GM23338 (cell line): Measurements from ENCODE around the gene CSTF1. TPM values are rescaled to one million over a fixed set of nuclear protein-coding genes. Genes with fewer than 3 reads are reported as not detected.
A peak's percentile ranks its signal among the peaks of the same experiment; 100 is the strongest.

ENCODE experiments used
- ATAC-seq: fragments of 200-7000 bp; cut with Tn5 transposase; 3 replicates; pipeline ENCODE4 v1.9.1; 2020
- DNase-seq: peaks from one replicate; pipeline ENCODE4 v3.0.0-alpha.2; 2015; ENCODE audit warnings: low spot score
- H2AFZ ChIP-seq: fragments of 200-600 bp; sonication (generic); 2 replicates; pipeline ENCODE4 v1.8.0; 2016; ENCODE audit warnings: antibody characterized with exemption, mild to moderate bottlenecking, moderate library complexity
- H3F3A ChIP-seq: fragments of 200-600 bp; sonication (generic); replicated peaks from 2 replicates; pipeline ENCODE4 v1.8.0; 2017; ENCODE audit warnings: antibody characterized with exemption, mixed run types, low read depth
- H3K27ac ChIP-seq: fragments of 200-600 bp; sonication (generic); 2 replicates; pipeline ENCODE4 v1.6.1; 2016; ENCODE audit warnings: low read depth
- H3K27me3 ChIP-seq: fragments of 200-600 bp; sonication (generic); 2 replicates; pipeline ENCODE4 v1.8.0; 2016; ENCODE audit warnings: mild to moderate bottlenecking, mixed run types, moderate library complexity; ENCODE audit not compliant: insufficient read depth
- H3K36me3 ChIP-seq: fragments of 200-600 bp; sonication (generic); 2 replicates; pipeline ENCODE4 v1.8.0; 2016; ENCODE audit warnings: mild to moderate bottlenecking; ENCODE audit not compliant: insufficient read depth
- H3K4me1 ChIP-seq: fragments of 200-600 bp; sonication (generic); 2 replicates; pipeline ENCODE4 v1.8.0; 2016; ENCODE audit warnings: mild to moderate bottlenecking, moderate library complexity; ENCODE audit not compliant: insufficient read depth
- H3K4me2 ChIP-seq: fragments of 200-600 bp; sonication (generic); 2 replicates; pipeline ENCODE4 v1.7.1; 2017; ENCODE audit warnings: mixed run types
- H3K4me3 ChIP-seq: fragments of 200-600 bp; sonication (generic); 2 replicates; pipeline ENCODE4 v1.6.1; 2016; ENCODE audit warnings: mixed run types
- H3K79me2 ChIP-seq: fragments of 200-600 bp; sonication (generic); replicated peaks from 2 replicates; pipeline ENCODE4 v1.8.0; 2017; ENCODE audit warnings: mild to moderate bottlenecking; ENCODE audit not compliant: insufficient read depth
- H3K9me2 ChIP-seq: fragments of 200-600 bp; sonication (generic); 2 replicates; pipeline ENCODE4 v1.8.0; 2017; ENCODE audit not compliant: insufficient read depth
- H4K20me1 ChIP-seq: fragments of 200-600 bp; sonication (generic); replicated peaks from 2 replicates; pipeline ENCODE4 v1.8.0; 2017; ENCODE audit warnings: mild to moderate bottlenecking; ENCODE audit not compliant: insufficient read depth
- H3K27ac Mint-ChIP-seq: 2 replicates; pipeline ENCODE4 v1.8.0; 2020; ENCODE audit warnings: inconsistent platforms, mild to moderate bottlenecking, moderate library complexity, mixed read lengths
- H3K27me3 Mint-ChIP-seq: 3 replicates; pipeline ENCODE4 v1.8.0; 2022; ENCODE audit warnings: low read depth, mild to moderate bottlenecking, moderate library complexity, mixed read lengths, inconsistent platforms; ENCODE audit not compliant: insufficient read depth, poor library complexity
- H3K36me3 Mint-ChIP-seq: 3 replicates; pipeline ENCODE4 v1.8.0; 2021; ENCODE audit warnings: low read depth, mild to moderate bottlenecking, inconsistent platforms, moderate library complexity, mixed read lengths
- H3K4me1 Mint-ChIP-seq: 3 replicates; pipeline ENCODE4 v1.8.0; 2020; ENCODE audit warnings: mild to moderate bottlenecking, inconsistent platforms, mixed read lengths
- H3K4me3 Mint-ChIP-seq: 3 replicates; pipeline ENCODE4 v1.8.0; 2021; ENCODE audit warnings: moderate library complexity, mild to moderate bottlenecking, inconsistent platforms, mixed read lengths
- H3K9me3 Mint-ChIP-seq: 3 replicates; pipeline ENCODE4 v1.8.0; 2020; ENCODE audit warnings: moderate library complexity, mild to moderate bottlenecking, inconsistent platforms, mixed read lengths
- CTCF ChIP-seq, 2 experiments: fragments of 200-600 bp in 1 of 2; sonication (generic) in 1 of 2; conservative IDR thresholded peaks; 2 replicates each; pipeline versions ENCODE4 v1.5.1 to v1.6.1; 2016 to 2017; ENCODE audit warnings: antibody characterized with exemption in 2 of 2, low read depth in 2 of 2, mild to moderate bottlenecking in 2 of 2, moderate library complexity in 1 of 2
- EZH2 ChIP-seq: fragments of 200-600 bp; sonication (generic); IDR thresholded peaks from one replicate; pipeline ENCODE4 v1.8.0; 2017; ENCODE audit warnings: antibody characterized with exemption, mild to moderate bottlenecking, low read depth; ENCODE audit not compliant: unreplicated experiment
- EZH2phosphoT487 ChIP-seq: fragments of 200-600 bp; sonication (generic); IDR thresholded peaks from one replicate; pipeline ENCODE4 v1.8.1; 2018; ENCODE audit warnings: antibody characterized with exemption; ENCODE audit not compliant: unreplicated experiment
- NANOG ChIP-seq: IDR thresholded peaks from 2 replicates; pipeline ENCODE4 v1.6.1; 2016; ENCODE audit warnings: antibody characterized with exemption, borderline replicate concordance
- REST ChIP-seq: IDR thresholded peaks from one replicate; pipeline ENCODE4 v1.6.1; 2018; ENCODE audit warnings: antibody characterized with exemption; ENCODE audit not compliant: unreplicated experiment
- ZNF114 ChIP-seq: fragments of 250-450 bp; sonication (Bioruptor Pico); IDR thresholded peaks from 2 replicates; pipeline ENCODE4 v1.5.0; 2020; ENCODE audit warnings: mild to moderate bottlenecking, moderate library complexity
- ZNF462 ChIP-seq: fragments of 250-450 bp; sonication (Bioruptor Pico); IDR thresholded peaks from 2 replicates; pipeline ENCODE4 v1.5.0; 2020; ENCODE audit warnings: mild to moderate bottlenecking, moderate library complexity
- polyA plus RNA-seq: library from polyadenylated mRNA; unstranded; fragments of >200 nt; fragmentation: Nextera tagmentation; extraction: Ambion mirVana; gene quantifications from 2 replicates; pipeline ENCODE4 v1.2.1, GENCODE V29; 2016
- total RNA-seq: library from RNA; depleted of rRNA; stranded (reverse); fragments of >200 nt; shearing (Covaris generic); gene quantifications from 2 replicates; pipeline ENCODE4 v1.2.3, GENCODE V29; 2014

CSTF1 gene
- total and polyA plus RNA-seq, 2 experiments from 2014 or later: 21.5 to 62.3 TPM

GRCh38 chr20:56359212-56360132 lies 33.0 kb upstream of the CSTF1 start (continued):
- TF ChIP-seq ZNF114 (no peak), CTCF (conservative IDR thresholded peaks at IDR 0.05; ENCODE audit: low read depth in 2 of 2) (no peak)

GRCh38 chr20:56360133-56360907 lies 32.1 kb upstream of the CSTF1 start:
- H3K36me3 ChIP-seq: no peaks in the 10 kb centered on the region
- no peak for DNase-seq
- peaks cover 14% of the 10 kb centered on the region for H3K4me1 ChIP-seq
- Mint-ChIP-seq H3K4me3 (peak overlapping the region; percentile 79), H3K9me3 (no peaks in the 10 kb centered on the region; the same call in 2 of the 3 replicates), H3K27ac (no peak overlapping the region), H3K4me1 (peaks cover 11% of the 10 kb centered on the region), H3K27me3 (peaks cover 14% of the 10 kb centered on the region), H3K36me3 (no peaks in the 10 kb centered on the region; the same call in 2 of the 3 replicates)
- no peak; the same call in 2 of the 3 replicates for ATAC-seq
- peak overlapping the region; percentile 94 for H3K4me2 ChIP-seq
- no peaks in the 10 kb centered on the region for H3F3A ChIP-seq
- no peak overlapping the region for H3K27ac ChIP-seq
- peak overlapping the region; percentile 91 for H2AFZ ChIP-seq
- no peaks in the 10 kb centered on the region for H3K9me2 ChIP-seq
- H4K20me1 ChIP-seq: no peaks in the 10 kb centered on the region
- H3K27me3 ChIP-seq: no peaks in the 10 kb centered on the region
- no peaks in the 10 kb centered on the region for H3K79me2 ChIP-seq
- H3K4me3 ChIP-seq: peak overlapping the region; percentile 82
- TF ChIP-seq NANOG: no peak
- no peak for TF ChIP-seq EZH2phosphoT487
- no peak for TF ChIP-seq ZNF462 (CRISPR knock-in tag)
- TF ChIP-seq ZNF114: no peak
- TF ChIP-seq EZH2: no peak
- TF ChIP-seq REST: no peak
- TF ChIP-seq CTCF (conservative IDR thresholded peaks at IDR 0.05; ENCODE audit: low read depth in 2 of 2): no peak
